HCEC 1CT (cell line): ENCODE results near the gene DBX1.
A peak's percentile ranks its signal among the peaks of the same experiment; 100 is the strongest.

Source experiments
- DNase-seq: peaks from one replicate; pipeline ENCODE4 v3.0.0-alpha.2; 2017

The DBX1 gene

GRCh38 chr11:20120134-20120925 lies 39.9 kb downstream of the DBX1 start:
- no peak for DNase-seq

DNA sequence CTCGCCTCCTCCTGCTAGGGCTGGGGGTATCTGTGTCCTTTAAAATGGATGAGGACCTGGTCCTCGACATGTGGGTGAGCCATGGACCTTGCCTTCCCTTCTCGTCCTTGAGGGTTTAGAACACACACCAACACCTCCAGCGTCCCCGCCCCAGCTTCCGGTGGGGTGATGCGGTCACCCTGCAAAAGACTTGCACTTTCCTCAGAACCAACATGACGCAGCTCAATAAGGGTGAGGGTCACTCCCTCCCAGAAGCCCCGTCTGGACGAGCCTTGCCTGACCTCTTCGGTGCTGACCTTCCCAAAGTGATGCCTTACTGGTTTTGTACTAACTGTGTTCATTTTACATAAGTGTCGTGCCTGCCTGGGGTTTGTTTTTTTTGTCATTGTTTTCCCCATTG lies 41.0 kb downstream of the DBX1 start:
- no peak for DNase-seq

- no peak for DNase-seq
Measured at GRCh38 chr11:20118209-20118608, 42.1 kb downstream of the DBX1 start.

DNA sequence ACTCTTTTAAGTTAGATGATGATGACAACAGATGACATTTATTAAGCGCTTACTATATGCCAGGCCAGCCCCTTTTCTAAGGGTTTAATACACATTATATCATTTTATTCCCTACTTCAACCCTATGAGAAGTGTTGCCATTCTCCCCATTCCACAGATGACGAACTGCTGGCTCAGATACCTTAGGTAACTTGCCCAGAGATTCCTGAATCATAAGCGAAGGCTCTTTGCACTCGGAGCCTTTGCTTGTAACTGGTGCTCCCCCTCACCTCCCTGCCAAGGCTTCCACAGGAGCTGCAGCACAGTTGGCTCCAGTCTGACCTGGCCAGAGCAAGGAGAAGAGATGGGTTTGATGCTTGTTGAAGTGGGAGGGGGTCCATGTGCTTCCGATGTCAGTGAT lies 43.0 kb downstream of the DBX1 start:
- no peak for DNase-seq

- DNase-seq: no peak
Measured at GRCh38 chr11:20116825-20117224, 43.5 kb downstream of the DBX1 start.

DNA sequence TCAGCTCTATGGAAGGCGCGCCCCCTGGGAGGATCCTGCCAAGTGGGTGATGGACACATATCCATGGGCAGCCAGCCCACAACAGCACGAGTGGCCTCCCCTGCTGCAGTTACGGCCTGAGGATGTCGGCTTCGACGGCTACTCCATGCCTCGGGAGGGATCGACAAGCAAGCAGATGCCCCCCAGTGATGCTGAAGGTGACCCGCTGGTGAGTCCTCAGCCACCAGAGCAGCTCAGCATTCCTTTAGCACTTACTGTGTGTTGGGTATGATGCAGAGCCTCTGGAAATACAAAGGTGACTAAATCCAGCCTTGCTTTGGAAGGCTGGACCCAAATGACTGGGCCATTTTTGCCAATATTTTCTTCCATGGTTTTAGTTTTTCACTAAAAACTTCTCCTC lies 45.7 kb downstream of the DBX1 start:
- DNase-seq: no peak

- no peak for DNase-seq
Measured at GRCh38 chr11:20113149-20113438, 47.2 kb downstream of the DBX1 start.

DNA sequence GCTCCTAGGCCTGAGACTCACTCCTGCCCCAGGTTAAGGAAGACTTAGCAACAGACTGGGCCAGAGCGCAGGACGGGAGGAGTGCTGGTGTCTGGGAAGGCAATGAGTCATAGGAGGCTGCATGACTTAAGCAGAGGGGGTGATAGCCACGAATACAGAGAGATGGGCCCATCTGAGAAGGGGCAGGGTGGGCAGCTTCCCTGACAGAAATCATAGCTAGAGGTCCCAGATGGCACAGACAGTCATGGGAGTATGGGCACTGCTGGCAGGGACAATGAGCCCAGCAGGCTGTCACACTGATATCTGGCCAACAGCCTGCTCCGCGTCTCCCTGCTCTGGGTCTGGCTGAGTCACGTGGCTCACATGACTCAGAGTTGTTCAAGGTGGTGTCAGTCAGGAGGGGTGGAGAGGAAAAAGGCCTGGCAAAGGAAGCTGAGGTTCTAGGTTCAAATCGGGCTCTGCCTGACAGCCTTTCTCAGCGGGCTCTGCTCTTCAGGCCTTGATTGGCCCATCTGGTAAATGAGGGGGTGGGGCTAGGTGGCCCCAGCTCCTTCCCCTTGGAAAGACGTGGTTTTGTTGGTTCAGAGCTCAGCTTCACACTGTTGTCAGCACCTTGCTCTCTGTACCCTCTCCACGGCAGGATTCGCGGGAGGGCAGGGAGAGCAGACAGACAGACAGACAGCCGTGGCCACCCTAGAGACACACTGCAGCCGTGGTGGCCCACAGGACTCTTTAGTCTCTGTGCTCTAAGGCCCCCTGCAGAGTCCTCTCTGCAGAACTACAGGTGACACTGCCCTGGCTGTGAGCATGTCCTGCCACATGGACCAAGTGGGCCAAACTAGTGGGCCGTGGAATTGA lies 47.8 kb downstream of the DBX1 start:
- DNase-seq: peak; percentile 91

DNA sequence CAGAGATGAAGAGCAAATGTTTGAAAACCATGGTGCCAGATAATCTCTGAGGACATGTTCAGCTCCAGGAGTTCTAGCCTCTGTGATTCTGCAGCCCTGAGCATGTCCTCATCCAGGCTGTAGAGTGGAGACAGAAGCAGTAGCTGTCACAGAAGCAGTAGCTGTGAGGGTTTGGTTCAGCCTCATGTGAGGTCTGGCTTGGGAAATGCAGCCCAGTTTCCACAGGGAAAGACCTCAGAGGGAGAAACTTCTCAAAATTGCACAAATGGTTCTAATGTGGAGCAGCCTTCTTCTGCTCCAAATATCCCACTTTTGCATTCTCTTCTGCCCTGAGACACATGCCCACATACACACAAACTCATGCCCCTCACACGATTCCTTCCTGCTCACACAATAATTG lies 48.4 kb downstream of the DBX1 start:
- no peak for DNase-seq

DNA sequence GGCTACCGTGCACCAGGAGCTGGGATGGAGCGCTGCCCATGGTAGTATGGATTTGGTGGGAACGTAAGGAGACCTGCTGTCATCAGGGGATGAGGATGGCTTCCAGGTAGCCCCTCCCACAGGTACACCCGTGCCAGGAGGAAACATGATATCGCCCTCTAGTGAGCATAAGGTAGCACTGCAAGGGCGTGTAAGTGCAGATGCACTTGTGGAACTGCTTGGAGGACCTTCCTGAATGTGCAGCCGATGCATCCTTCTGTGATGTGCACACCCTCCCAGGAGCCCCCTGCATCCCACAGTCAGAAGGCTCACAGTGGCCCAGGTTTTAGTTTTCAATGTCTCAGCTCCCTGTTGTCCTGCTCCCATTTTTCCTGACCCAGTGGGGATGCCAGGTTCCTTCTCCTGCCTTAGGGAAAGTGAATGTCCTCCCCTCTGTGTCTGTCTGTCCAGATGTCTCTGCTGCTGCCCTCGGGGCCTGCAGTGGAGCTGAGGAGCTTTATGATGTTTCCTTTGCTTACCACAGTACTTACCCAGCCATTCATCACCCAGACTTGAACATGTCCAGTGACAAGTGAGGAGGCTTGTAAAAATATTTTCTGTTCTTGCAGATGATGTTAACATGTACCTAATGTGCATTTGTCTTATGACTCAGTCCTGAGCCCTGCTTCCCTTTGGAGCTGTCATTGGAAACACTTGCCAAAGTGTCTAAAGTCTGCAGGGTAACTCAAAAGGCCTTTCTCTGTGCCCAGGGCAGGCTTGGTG lies 49.2 kb downstream of the DBX1 start:
- peak; percentile 80 for DNase-seq

GRCh38 chr11:20109731-20110445 lies 50.4 kb downstream of the DBX1 start:
- no peak for DNase-seq
